Endothelial cell of coronary artery (primary cell): ENCODE data around the gene TTC3. TPM values are rescaled to one million over a fixed set of nuclear protein-coding genes. Genes with fewer than 3 reads are reported as not detected.

ENCODE experiments used
- total RNA-seq: library from RNA; depleted of rRNA; stranded (reverse); fragments of >200 nt; gene quantifications from 2 replicates; pipeline ENCODE4 v1.2.3, GENCODE V29; 2014

The TTC3 gene, protein sequence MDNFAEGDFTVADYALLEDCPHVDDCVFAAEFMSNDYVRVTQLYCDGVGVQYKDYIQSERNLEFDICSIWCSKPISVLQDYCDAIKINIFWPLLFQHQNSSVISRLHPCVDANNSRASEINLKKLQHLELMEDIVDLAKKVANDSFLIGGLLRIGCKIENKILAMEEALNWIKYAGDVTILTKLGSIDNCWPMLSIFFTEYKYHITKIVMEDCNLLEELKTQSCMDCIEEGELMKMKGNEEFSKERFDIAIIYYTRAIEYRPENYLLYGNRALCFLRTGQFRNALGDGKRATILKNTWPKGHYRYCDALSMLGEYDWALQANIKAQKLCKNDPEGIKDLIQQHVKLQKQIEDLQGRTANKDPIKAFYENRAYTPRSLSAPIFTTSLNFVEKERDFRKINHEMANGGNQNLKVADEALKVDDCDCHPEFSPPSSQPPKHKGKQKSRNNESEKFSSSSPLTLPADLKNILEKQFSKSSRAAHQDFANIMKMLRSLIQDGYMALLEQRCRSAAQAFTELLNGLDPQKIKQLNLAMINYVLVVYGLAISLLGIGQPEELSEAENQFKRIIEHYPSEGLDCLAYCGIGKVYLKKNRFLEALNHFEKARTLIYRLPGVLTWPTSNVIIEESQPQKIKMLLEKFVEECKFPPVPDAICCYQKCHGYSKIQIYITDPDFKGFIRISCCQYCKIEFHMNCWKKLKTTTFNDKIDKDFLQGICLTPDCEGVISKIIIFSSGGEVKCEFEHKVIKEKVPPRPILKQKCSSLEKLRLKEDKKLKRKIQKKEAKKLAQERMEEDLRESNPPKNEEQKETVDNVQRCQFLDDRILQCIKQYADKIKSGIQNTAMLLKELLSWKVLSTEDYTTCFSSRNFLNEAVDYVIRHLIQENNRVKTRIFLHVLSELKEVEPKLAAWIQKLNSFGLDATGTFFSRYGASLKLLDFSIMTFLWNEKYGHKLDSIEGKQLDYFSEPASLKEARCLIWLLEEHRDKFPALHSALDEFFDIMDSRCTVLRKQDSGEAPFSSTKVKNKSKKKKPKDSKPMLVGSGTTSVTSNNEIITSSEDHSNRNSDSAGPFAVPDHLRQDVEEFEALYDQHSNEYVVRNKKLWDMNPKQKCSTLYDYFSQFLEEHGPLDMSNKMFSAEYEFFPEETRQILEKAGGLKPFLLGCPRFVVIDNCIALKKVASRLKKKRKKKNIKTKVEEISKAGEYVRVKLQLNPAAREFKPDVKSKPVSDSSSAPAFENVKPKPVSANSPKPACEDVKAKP (N-terminal part only)
- total RNA-seq: 129 and 140 TPM in 2 replicates

DNA sequence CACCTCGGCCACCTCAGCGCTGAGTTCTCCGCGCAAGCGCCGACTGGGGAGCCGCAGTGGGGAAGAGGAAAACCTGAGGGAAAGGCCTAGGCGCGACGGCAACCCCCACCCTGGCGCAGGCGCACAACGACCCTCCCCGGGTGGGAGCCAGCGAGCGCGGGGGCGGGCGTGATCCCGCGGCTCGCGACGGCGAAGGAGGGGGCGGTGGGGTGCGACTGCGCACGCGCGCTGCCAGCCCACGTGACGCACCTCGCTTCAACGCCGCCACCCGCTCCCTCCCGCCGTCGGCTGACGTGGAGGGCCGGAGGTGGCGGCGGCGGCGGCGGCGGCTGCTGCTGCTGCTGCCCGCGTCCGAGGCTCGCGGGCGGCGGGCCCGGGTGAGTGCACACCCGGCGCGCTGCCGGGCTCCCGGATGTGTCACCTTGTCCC lies at the start of gene TTC3, which contains the start of gene PIGP:
Gene TTC3 (plus strand): TSS at position 267 of the 429 bp plus-strand sequence. CDS start 14,004 bp downstream, outside the sequence.
Gene PIGP (minus strand): TSS at position 84 of the 429 bp plus-strand sequence. CDS start 556 bp downstream, outside the sequence.

Other genes with a start within 250 kb of the TTC3 start
- 10.7 and 16.6 TPM in 2 replicates for gene HLCS, start 106.6 kb upstream of the TTC3 start, total RNA-seq
- not detected in 2 replicates for gene RIPPLY3, start 66.6 kb upstream of the TTC3 start, total RNA-seq
- 3.1 and 4.7 TPM in 2 replicates for gene PIGP, start 183 bp upstream of the TTC3 start, total RNA-seq
- gene VPS26C, start 194.1 kb downstream of the TTC3 start, total RNA-seq: 53.3 and 56.0 TPM in 2 replicates